GM12865 (cell line): ENCODE data around the gene SLC5A6.
A peak's percentile ranks its signal among the peaks of the same experiment; 100 is the strongest.

ENCODE experiments used
- DNase-seq: peaks from one replicate; pipeline ENCODE4 v3.0.0; 2010; ENCODE audit warnings: low read depth
- H3K4me3 ChIP-seq: 2 replicates; pipeline ENCODE4 v1.5.1; 2011; ENCODE audit warnings: mild to moderate bottlenecking, low read depth, low read length, control low read depth
- TF ChIP-seq, protein P1 (sequence below): IDR thresholded peaks from 2 replicates; pipeline ENCODE4 v1.5.1; 2011; ENCODE audit warnings: low read length, control low read depth, low read depth, inconsistent platforms; ENCODE audit not compliant: insufficient read depth; ENCODE audit errors: missing control alignments

The SLC5A6 gene

DNA sequence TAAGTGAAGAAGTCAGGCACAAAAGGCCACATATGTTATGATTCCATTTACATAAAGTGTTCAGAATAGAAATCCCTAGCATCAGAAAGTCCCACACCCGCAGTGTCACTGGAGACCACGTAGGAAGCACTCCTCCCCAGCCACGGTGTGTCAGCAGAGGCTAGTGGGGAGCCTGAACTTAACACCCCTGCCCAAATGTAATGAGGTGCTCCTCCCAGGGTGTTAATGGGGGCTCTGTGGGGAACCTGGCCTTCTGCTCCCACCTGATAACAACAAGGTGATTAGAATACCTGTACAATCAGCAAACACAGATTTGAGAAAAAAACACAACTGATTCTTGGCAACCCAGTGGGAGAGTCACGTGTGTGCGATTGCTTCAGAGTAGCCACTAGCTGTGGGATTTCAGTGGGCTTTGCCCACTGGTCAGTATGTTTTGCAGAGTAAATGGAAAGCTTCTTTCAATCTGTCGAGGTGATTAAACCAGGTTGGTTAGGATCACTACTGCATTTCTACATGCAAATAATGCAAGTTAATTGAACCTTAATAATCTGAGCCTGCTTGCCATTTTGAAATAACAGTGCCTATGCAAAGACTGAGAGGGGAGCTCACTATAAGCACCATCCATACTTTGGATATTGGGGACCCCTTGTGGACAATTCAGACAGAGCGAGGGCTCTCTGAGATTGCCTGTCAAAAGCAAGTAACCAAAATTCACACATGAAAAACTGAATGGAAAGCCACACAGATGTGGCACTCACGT is 20.8 kb downstream of the SLC5A6 start:
- TF ChIP-seq, protein P1, sequence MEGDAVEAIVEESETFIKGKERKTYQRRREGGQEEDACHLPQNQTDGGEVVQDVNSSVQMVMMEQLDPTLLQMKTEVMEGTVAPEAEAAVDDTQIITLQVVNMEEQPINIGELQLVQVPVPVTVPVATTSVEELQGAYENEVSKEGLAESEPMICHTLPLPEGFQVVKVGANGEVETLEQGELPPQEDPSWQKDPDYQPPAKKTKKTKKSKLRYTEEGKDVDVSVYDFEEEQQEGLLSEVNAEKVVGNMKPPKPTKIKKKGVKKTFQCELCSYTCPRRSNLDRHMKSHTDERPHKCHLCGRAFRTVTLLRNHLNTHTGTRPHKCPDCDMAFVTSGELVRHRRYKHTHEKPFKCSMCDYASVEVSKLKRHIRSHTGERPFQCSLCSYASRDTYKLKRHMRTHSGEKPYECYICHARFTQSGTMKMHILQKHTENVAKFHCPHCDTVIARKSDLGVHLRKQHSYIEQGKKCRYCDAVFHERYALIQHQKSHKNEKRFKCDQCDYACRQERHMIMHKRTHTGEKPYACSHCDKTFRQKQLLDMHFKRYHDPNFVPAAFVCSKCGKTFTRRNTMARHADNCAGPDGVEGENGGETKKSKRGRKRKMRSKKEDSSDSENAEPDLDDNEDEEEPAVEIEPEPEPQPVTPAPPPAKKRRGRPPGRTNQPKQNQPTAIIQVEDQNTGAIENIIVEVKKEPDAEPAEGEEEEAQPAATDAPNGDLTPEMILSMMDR = peak; percentile 71
- peak; percentile 79 for DNase-seq

DNA sequence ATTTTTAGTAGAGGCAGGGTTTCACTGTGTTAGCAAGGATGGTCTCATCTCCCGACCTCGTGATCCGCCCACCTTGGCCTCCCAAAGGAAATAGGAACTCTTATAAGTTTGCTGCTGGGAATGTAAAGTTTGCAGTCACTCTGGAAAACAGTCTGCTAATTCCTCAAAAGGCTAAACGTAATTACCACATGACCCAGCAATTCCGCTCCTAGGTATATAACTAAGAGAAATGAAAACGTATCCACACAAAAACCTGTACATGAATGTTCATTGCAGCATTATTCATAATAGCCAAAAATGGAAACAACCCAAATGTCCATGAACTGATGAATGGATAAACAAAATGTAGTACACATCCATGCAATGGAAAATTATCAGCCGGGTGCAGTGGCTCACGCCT is 22.1 kb downstream of the SLC5A6 start:
- TF ChIP-seq, protein P1 = no peak
- no peak overlapping the region for H3K4me3 ChIP-seq
- no peak for DNase-seq

More for the DNA sequence above, 20.8 kb downstream of the SLC5A6 start:
- no peak overlapping the region for H3K4me3 ChIP-seq

DNA sequence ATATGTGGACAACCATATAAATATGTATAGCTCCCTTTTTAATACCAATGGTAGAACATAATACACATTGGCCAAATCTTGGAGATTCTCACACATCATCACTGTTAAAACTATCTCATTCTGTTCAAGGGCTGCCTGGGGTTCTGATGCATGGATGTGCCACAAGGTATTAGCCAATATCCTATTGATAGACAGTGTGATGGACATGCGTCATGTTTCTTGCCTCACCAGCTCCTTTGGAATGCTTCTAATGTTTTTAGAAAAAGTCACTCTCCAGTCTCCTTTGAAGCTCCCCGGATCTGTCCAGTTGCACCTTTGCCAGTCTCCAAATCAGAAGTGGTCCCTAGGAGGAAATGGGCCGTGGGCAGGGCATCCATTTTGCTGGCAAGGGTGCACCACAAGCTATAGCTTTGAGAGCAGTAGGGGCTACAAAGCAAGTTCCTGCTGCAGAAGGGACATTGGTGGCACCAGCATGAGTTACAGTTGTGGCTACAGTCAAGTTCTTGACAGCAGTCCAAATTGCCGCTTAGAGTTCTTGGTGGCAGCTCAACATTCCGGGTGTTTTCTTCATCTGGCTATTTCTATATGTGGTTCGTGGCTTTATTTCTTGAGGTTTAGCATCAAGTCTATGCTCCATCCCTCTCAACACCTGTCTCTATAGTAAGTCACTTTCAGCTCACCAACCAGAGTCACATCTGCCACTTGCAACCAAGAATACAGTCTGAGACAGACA is 25.3 kb downstream of the SLC5A6 start:
- DNase-seq = no peak
- no peak overlapping the region for H3K4me3 ChIP-seq
- TF ChIP-seq, protein P1 = no peak

DNA sequence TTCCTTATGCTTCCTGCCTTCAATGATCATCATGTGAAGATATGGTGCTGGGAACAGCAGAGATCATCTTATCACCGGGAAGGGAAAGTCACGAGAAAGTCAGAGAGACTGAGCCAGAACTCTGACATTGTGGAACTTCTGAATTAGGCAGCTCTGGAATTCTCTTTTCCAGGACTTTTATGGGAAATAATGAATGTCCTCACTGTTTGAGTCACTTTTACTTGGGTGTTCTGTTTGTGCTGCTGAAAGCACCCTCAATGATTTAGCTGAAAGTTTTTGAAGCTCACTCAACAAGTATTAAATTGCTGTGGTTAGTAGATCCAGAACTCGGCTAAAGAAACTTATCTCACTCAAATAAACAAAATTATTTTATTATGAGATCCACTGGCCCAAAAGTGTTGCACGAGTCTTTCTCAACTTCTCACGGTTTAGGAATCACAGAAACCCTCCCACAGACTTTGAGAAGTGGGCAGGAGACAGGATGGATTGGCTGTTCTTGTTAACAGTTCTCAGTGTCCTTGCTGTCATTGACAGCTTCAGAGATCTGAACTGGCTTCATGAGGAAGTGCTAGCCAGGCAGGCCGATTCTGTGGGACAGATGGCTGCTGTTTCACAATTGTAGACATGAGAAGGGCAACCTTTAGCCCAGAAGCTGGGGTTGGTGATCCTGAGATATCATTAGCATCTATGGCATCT is 26.6 kb downstream of the SLC5A6 start:
- DNase-seq = no peak
- no peak overlapping the region for H3K4me3 ChIP-seq
- TF ChIP-seq, protein P1 = no peak

DNA sequence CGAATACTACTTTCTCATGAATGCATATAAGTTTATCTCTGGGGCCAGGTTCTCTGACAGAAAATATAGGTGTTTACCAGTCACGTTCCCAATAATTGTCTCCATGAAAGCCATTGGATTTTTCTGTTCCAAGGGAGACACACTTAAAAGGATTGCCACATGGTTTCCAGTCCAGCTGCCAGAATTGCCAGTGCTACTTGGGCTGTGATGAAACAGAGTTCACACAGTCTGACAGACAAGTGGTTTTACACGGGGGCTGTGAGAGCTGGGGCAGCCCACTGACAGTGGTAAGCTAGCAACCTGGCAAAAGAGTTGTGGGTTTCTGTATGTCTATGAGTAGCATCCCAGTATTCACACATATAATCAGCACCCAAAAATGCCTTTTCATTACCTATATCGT is 28.0 kb downstream of the SLC5A6 start:
- TF ChIP-seq, protein P1 = no peak
- DNase-seq = no peak
- H3K4me3 ChIP-seq = no peak overlapping the region

DNA sequence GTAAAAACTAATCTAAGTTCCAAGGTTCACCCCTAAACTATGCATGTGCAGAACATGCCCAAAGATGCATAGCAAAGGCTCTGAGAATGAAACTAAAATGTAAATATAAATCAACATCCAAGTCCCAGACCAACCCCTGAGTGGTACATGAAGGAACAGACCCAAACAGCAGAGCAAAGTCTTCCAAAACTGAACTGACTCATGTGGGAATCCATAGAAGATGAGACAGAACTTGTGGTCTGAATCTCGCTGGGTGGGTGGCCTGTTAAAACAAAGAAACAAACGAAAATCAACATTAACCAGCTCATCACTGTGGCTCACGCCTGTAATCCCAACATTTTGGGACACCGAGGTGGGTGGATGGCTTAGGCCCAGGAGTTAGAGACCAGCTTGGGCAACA is 29.7 kb downstream of the SLC5A6 start:
- H3K4me3 ChIP-seq = no peak overlapping the region
- TF ChIP-seq, protein P1 = no peak
- DNase-seq = no peak
